Stimulated activated CD4-positive, alpha-beta T cell treated with anti-CD3 and anti-CD28 coated beads, Interleukin-1b, Interleukin-23, amount 100 ng/mL, for 1 hour (primary cell): Measurements from ENCODE around the gene RBM27.
A peak's percentile ranks its signal among the peaks of the same experiment; 100 is the strongest.
"Not testable (repeated sequence)": the region's sequence is repeated elsewhere in the genome, so short reads cannot be mapped to it uniquely, and the experiment has no call there.

Experiments
- DNase-seq, 2 donors: peaks; one replicate each; pipeline ENCODE4 v3.0.0-alpha.2; 2020; ENCODE audit warnings: low read depth in 2 of 2

Gene RBM27

GRCh38 chr5:146203011-146203871 is at the start of gene RBM27:
Gene RBM27 (plus strand): TSS chr5:146203605. CDS start chr5:146203766, 161 bp downstream.
- DNase-seq, result peak; percentile 92 to 93

GRCh38 chr5:146158255-146158654 is 45.1 kb upstream of the RBM27 start:
- no peak for DNase-seq

GRCh38 chr5:146164382-146164781 is 39.0 kb upstream of the RBM27 start:
- no peak for DNase-seq

- DNase-seq, result no peak
Measured at GRCh38 chr5:146165460-146165859, 37.9 kb upstream of the RBM27 start.

GRCh38 chr5:146165903-146166302 is 37.5 kb upstream of the RBM27 start:
- no peak for DNase-seq

- no peak for DNase-seq
Measured at GRCh38 chr5:146169076-146169475, 34.3 kb upstream of the RBM27 start.

GRCh38 chr5:146173049-146173448 is 30.4 kb upstream of the RBM27 start:
- not testable (repeated sequence) for DNase-seq

- DNase-seq, result no peak
Measured at GRCh38 chr5:146173597-146173996, 29.8 kb upstream of the RBM27 start.

GRCh38 chr5:146176805-146177204 is 26.6 kb upstream of the RBM27 start:
- no peak for DNase-seq

GRCh38 chr5:146179696-146180095 is 23.7 kb upstream of the RBM27 start:
- no peak for DNase-seq

- not testable (repeated sequence) for DNase-seq
Measured at GRCh38 chr5:146183403-146183802, 20.0 kb upstream of the RBM27 start.

- no peak for DNase-seq
Measured at GRCh38 chr5:146185161-146185560, 18.2 kb upstream of the RBM27 start.

- DNase-seq, result no peak
Measured at GRCh38 chr5:146188358-146188757, 15.0 kb upstream of the RBM27 start.

- no peak for DNase-seq
Measured at GRCh38 chr5:146192571-146193043, 10.8 kb upstream of the RBM27 start.

- no peak for DNase-seq
Measured at GRCh38 chr5:146193285-146193684, 10.1 kb upstream of the RBM27 start.

GRCh38 chr5:146194997-146195396 is 8.4 kb upstream of the RBM27 start:
- not testable (repeated sequence) for DNase-seq

- no peak for DNase-seq
Measured at GRCh38 chr5:146196459-146197048, 6.9 kb upstream of the RBM27 start.

- no peak for DNase-seq
Measured at GRCh38 chr5:146199176-146199815, 4.1 kb upstream of the RBM27 start.

GRCh38 chr5:146201795-146202194 is 1.6 kb upstream of the RBM27 start:
- DNase-seq, result not testable (repeated sequence)

- no peak for DNase-seq
Measured at GRCh38 chr5:146203872-146204192, 427 bp downstream of the RBM27 start.

- no peak for DNase-seq
Measured at GRCh38 chr5:146205499-146206202, 2.2 kb downstream of the RBM27 start.

GRCh38 chr5:146206257-146206656 is 2.9 kb downstream of the RBM27 start:
- DNase-seq, result no peak
